HTR-8/SVneo (cell line): ENCODE measurements around the gene PELI2.

Experiments used
- DNase-seq: peaks from one replicate; pipeline ENCODE4 v3.0.0; 2011; ENCODE audit warnings: low spot score, mixed read lengths; ENCODE audit not compliant: insufficient read length
- FAIRE-seq: peaks from 2 replicates; lab custom pipeline; 2011; peaks lifted over from hg19 to GRCh38; lab: Jason Lieb, UNC

Gene PELI2

DNA sequence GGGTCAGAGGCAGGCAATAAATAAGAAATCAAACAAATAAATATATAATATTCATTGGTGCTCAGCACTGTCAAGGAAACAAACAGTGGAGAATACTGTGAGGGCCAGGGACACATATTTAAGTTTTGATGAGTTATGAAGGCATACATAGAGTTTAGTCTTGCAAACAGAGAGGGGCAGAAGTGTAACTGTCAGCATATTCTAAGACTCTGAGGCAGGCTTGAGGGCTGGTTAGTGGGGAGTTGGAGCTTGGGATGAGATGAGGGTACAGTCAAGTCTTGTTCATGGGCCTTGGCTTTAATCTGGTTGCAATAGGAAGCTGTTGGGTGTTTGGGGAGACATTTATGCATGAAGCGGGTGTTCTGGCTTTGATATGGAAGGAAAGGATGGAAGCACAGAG lies 78.9 kb downstream of the PELI2 start:
- no peak for FAIRE-seq
- no peak for DNase-seq

DNA sequence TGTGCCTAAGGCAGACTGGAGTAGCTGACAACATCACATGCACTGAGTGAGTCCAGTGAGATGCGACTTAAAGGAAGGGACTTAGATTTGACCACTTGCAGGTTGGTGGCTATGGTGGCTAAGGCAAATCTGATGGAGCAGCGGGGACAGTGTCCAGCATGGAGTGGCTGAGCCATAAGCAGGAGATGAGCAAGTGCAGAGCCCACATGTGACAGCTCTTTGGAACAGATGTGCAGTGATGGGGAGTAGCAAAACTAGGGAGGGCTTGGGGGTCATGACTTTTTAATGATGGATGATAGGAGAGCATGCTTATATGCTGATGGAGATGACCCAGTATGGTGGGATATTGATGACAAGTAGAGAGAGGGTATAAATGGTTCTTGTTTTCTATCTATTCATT lies 80.2 kb downstream of the PELI2 start:
- DNase-seq (no peak), FAIRE-seq (peak; percentile 68)

DNA sequence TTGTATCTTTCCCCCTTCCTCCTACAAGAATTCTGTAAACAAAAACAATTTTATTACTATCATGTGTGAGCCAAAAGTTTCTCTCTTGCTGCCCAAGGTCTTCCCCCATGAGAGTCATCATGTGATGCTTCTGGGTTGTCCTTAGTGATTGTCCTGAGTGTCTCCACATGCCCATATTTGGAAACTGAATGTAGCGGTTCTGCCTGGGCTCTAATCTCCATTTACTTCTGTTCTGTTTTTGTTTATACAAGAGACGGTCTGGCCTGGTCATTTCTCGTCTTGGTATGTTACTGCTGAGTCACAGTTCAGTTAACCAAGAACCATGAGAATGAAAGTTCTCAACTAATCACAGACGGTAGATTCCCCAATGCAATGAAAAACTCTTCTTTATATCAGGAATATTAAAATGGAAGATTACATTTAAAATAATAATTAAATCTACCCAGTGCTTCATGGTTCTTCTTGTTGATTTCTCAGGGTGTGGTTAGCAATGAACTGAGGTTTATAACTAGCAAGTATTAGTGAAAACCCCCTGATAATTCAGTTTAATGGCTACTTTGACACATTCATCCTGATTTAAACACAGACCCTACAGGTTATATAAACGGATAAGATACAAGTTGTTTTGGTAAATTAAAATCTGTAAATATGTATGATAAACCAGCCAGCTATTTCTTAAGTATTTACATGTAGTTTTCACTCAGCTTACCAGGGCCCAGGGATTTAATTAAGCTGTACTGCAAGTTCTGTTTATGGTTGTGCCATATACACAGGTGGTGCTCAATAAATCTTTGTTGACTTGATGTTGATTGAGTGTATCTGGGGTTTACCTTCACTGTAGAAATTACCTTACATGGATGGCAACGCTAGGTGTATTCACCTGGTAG lies 81.1 kb downstream of the PELI2 start:
- no peak for DNase-seq
- FAIRE-seq, result no peak

DNA sequence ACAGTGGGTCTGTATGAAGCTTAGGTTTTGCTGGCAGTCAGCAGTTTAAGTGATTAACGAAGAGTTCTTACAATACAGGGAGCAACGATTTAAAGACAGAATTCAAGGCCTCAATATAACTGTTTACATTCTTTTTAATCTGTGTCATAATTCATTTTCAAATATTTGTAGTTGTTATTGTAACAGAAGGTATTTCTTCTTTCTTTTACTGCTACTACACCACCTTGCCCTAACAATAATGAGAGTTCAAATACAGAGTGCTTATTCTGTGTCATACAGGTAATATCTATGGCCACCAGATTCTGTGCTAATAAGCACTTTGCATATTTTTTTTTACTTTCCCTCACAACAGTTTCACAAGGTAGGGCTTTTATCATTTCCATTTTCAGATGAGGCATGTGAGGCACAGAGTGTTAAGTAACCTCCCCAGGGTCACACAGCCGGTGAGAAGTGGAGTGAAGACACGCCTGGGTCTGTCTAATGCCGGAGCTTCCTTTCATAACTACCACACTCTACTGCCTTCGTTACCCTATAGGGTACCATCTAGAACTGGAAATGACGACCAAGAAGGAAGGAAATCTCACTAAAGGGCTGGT lies 81.9 kb downstream of the PELI2 start:
- no peak for DNase-seq
- FAIRE-seq, result no peak

DNA sequence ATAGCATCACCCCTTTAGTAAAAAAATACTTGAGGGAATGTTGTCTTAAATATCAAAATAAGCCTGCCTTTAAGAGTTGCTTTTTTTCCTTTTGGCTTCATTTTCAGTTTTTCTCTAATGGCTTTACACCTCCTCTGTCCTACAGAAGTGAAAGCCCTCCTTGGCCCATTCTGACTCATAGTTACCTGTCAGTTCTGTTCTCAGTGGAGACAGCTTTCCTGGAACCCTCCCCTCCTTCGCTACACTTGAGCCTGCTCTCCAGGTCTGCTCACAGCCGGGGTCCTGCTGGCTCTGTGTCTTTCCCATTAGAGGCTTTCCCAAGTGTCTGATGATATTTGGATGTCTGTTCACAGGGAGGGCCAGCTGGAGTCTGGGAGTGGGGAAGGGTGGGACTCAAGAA lies 84.0 kb downstream of the PELI2 start:
- DNase-seq (no peak), FAIRE-seq (no peak)

DNA sequence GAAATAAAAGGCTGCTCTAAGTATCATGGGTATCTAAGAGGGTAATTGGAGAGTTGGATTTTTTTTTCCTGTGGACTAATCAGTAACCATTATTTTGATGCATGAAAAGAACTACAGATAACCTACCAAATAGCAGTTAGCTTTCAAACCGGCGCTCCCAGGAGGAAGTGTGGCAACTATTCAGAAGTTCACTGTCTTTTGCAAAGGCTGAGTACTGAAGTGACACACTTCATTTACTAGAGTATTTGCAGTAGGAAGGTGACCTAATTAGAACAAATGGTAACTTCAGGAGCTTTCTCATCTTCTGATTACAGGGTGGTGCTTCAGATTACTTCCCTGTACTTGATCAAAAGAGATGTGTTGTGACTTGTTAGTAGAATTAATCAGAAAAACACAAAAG lies 87.7 kb downstream of the PELI2 start:
- FAIRE-seq (no peak), DNase-seq (no peak)

DNA sequence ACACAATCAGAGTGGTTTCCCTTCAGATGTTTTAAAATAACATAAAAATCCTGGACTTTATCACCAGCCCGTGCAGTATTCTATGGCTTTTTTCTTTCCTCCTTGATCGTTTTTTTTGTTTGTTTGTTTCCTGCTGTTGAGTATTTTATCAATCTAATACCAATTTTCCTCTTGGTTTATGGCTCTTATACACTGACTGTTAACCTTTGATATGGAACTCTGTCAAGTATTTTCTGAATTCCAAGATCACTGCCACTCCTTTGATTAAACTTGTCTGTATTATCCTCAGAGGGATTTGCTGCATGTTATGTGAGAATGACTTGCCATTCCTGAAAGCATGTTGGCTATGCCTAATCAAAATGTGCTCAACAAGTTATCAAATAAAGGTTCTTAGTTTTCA lies 88.4 kb downstream of the PELI2 start:
- DNase-seq, result no peak
- FAIRE-seq, result peak; percentile 9

DNA sequence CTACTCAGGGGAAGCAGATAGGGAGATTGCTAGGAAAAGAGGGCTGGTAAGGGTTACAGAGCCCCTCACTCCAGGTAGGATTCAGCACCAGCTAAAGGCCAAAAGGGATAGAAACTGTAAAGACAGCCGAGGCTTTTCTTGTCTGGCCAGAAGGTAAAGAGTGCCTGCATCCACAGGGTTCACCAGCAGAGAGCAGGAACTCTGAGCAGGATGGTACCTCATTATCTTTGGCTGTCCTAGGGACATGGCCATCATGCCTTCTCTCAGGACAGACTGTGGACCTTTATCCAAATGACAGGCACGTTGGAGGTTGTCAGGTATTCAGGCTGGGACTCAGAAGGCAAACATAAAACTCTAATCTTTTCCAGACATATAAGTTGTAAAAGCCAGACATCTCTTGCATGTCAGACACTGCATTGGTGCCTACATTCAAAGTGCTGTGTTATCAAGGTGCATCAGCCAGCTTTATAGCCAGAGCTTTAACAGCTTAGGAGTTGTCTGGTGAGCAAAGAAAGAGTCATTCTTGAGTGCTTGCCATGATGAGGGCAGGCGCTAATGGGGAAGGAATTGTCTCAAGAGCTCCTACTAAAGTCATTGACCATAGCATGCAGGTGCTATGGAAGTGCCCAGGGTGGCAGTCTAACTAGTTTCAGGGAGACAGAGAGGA lies 89.5 kb downstream of the PELI2 start:
- FAIRE-seq, result peak; percentile 46
- no peak for DNase-seq

DNA sequence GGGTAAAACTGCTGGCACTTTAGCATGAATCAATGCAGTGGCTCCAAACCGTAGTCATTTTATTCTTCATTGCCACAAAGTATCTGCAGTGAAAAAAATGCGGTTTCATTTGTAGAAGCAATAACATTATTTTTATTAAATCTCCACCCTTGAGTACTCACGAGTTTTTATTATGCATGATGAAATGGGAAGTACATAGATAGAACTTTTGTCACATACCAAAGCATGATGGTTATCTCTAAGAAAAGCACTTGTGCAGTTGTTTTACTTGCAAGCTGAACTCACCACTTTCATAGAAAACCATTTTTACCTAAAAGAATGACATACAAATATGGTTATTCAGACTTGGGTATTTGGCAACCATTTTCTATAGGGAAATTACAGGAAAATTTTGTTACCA lies 90.3 kb downstream of the PELI2 start:
- DNase-seq (no peak), FAIRE-seq (no peak)

DNA sequence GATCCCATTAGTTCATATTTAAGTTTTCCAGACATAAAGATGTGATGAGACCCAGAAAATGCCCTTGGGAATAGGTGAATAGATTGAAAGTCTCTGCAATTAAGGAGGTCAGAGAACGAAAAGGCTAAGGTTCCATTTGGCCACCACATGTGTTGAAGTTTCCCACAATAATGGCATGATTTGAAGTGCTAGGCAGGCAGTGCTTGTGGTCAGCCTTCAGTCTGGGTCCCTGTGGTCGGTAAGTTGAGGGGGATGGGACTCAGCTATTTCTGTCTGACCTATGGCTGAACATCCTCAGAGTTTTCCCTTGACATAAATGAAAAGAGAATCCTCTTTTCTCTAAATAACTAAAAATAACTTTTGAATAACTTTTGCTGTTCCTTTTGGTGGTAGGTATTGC lies 92.4 kb downstream of the PELI2 start:
- DNase-seq (no peak), FAIRE-seq (no peak)

DNA sequence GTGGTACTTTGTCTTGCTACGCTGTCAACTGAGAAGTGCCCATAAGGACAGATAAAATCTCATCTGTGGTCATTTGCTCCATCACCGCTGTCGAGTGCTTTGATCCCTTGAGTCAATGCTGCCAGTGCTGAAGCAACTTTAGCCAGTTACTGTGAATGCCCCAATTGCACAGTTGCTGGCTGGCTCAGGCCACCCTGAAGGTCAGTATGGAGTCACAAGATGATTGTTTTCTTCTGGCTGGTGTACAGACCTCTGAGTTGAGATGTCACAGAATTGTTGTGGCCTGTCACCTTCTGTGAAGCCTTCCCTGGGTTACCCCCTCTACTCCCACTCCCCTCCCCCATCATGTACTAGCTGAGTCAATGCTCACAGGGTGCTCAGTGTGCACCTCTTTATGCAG lies 92.9 kb downstream of the PELI2 start:
- no peak for DNase-seq
- FAIRE-seq, result no peak

DNA sequence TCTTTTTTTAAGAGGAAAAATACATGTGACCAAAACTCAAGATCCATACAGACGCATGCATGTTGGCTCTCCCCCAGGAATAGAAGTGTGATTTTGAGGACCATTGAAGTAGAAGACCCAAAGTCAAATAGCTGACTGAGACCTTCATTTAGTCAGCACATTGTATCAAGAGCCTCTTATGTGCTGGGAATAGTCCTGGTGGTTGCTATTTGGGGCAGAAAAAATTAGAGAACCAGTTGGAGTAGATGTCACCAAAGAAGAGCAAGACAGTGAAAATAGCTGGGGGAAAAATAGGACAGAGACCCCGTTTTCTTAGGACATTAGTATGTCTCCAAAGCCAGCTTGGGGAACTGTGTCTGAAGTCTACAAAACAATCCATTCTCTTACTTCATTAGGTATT lies 93.6 kb downstream of the PELI2 start:
- no peak for FAIRE-seq
- DNase-seq, result no peak

DNA sequence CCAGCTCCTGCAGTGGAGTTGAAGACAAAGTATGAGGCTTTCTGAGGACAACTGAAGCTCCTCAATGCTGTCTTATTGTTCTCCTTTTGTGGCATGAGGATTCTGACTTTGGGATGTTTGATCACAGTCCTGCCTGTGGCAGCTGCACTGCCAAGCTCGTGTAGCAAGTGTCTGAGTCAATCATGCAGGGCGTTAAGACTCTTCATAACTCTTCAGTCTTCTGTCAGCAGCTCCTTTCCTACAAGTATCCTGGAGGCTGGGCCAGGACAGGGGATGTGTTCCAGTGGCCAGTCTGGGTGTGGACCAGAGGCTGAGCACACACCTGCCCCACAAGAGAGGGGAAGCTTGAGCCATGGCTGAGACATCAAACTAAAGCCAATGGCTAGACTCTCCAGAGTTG lies 94.3 kb downstream of the PELI2 start:
- DNase-seq (no peak), FAIRE-seq (no peak)

DNA sequence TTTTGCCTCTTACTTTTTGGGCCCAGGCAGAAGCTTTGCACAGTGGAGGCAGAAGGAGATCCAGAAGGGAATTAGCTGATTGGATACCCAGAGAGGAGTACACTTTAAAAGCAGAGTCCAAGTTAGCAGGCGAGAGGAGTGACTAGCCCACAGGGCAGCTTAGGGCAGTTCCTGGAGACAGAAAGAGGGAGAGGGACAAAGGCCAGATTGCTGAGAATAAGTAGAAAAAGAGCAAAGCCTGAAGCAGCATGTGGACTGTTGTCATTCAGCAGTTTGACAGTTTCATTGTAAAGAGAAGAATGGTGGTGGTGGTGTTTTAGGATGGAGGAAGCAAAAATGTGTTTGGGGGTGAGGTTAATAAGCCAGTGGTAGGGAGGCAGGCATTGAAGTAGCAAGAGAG lies 95.1 kb downstream of the PELI2 start:
- DNase-seq (no peak), FAIRE-seq (no peak)

DNA sequence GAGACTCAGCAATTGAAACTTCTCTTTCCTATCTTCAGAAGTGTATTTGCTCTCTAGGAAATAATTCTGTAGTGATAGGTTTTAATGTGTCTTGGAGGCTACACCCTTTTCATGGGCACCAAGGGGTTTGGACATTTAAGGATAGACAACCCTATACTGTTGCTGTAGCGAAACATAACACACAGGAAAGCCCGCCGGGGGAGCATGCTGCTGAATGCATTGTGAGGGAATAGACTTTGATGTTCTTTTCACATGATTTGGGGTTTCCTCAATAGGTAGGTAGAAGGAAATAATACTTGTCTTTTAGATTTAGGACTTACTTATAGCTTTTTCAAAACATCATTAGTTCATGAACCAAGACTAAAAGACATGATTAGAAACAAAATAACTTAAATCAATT lies 97.0 kb downstream of the PELI2 start:
- no peak for FAIRE-seq

DNA sequence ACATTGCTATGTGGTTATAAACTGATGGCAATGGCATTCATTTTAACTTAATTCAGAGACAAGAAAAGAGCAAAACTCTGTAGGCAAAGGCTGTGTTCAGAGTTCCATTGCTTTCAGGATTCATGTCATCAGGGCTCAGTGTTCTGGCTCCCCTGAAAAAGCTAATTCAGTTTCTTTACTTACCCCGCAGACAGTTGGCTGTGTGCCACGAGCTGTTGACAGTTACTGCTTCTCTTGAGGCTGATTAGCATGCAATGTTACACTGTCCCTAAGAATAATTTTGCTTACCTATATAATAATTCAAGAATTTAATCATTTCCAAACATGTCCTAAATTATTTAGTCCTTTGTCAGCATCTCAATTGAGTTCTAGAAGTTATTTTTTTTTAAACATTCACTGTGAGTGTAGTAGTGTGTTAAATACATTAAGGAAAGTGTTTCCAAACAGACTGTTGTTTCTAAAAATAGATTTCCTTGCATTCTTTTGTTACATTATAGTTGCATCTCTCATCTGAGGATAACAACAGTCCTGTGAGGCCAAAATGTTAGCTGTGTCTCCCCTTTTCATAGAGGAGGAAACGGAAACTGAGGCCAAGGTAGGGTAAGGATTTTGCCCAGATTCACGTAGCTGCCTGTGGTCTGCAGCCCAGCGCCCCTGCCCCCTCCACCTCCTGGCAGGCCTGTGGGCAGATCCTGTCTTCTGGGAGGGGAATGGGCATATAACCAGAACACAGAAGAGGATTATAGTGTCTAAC lies 98.6 kb downstream of the PELI2 start:
- DNase-seq, result no peak
- FAIRE-seq, result peak; percentile 52

More for the DNA sequence above, 97.0 kb downstream of the PELI2 start:
- no peak for DNase-seq

DNA sequence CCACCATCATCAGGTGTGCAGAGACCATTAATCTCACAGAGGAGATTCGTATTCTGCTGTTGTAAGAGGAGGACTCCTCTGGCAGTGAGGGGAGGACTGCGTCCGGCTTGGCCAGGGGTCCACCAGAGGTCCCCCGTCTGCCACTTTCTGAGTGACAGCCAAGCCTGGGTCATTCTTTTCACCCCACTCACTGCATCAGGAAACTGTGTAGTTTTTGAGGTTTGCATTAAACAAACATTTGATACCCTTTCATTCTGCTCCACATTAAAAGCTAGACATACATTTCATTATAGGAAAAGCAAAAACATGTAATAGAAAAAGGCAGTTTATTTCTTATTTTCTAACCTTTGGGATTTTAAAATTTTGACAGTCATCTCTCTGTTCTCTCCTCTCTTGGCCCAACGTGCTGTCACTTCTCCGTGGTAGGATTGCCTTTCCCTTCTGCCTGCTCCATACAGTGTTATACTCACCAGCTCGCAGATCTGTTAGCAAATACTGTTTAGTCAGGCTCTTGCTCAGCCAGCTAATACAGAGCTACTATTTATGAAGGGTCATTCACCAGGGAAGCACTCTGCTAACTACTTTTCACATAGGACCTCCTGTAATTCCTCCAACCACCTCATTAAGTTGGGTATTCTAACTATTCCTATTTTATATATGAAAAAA lies 99.3 kb downstream of the PELI2 start:
- DNase-seq (no peak), FAIRE-seq (no peak)

DNA sequence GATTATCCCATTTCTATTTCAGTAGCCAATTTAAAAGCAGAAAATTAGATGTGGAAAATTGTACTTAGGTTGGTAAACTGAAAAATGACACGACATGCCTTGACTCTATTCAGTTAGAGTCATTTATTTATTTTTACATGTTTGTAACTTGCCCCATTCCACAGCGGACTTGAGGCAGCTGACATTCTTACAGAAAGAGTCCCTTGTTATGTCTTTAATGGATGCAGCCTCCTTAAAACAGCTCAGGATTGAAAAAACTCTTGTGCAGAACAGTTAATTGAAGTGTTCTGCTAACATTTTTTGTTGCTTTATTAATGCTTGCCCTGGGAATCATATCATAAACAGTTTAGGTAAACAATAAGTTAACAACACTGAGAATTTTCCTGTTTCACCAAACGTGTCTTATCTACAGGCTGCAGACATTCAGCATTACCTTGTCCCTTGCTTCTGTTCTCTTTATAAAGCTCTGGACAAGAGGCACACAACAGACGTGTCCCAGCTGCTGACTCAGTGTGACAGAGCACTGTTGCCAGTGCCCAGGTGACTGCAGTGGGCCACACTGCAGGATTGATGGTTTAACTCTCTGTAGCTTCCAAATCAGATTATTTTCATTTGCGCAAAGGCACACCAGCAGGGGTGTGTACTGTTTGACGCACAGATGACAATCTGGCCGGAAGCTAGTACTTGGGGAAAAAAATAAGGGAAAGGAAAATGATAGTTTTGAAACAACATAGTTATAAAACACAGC lies 101.6 kb downstream of the PELI2 start:
- DNase-seq (no peak), FAIRE-seq (no peak)

DNA sequence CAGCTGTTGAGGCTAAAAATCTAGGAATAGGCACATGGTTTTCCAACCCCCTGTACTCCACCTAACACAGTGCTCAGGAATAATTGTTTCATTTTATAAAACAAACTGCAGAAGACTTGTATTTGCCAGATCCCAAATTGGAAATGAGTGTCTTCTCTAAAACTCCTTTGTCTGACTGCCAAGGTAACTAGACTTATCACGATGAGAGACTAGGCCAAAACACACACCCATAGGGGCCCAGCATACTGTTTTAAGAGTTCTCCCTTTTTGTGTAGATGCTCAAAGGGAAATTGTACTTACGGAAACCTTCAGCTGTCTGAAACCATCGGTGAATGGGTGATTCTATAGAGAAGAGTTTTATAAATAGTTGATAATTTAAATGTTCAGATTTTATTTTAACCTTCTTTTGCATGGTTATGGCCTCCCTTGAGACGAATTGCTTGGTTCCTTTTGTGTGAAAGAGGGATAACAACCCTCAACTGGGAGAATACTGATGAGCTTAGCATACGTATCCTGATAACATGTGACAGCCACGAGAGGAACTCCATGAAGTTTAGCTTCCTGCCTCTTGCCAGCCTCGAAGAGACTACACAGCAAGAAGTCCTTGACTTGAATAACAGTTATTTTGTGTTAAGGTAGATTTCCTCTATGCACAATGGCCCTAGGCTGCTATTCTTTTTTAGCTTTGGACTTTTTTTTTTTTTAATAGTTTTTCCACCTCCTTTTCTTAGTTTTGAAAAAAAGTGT lies 103.3 kb downstream of the PELI2 start:
- no peak for DNase-seq
- no peak for FAIRE-seq
